ENCODE data around the gene PPFIBP2.

- TF ChIP-seq CTCF (IDR thresholded peaks at IDR 0.05) (no peak), POLR2A (IDR thresholded peaks at IDR 0.05) (no peak), POLR2AphosphoS5 (IDR thresholded peaks at IDR 0.05) (no peak)
These were observed 11.6 kb downstream of the PPFIBP2 start for GRCh38 chr11:7525424-7525823.

Data from stomach (tissue), 4 donors.